H9 (cell line): ENCODE results near the gene KRT32. TPM values are rescaled to one million over a fixed set of nuclear protein-coding genes. Genes with fewer than 3 reads are reported as not detected.

Source experiments
- DNase-seq: peaks from one replicate; pipeline ENCODE4 v3.0.0-alpha.2; 2017
- H2AFZ ChIP-seq: one replicate; pipeline ENCODE4 v1.6.1; 2013; ENCODE audit warnings: mild to moderate bottlenecking, low read length, control low read depth, moderate library complexity
- H2AK5ac ChIP-seq: 2 replicates; pipeline ENCODE4 v1.6.1; 2013; ENCODE audit warnings: low read length, control low read depth, mixed read lengths; ENCODE audit not compliant: insufficient read length
- H2BK120ac ChIP-seq: one replicate; pipeline ENCODE4 v1.6.1; 2013; ENCODE audit warnings: low read depth, mild to moderate bottlenecking, low read length, control low read depth, inconsistent platforms; ENCODE audit not compliant: poor library complexity, severe bottlenecking
- H2BK12ac ChIP-seq: 2 replicates; pipeline ENCODE4 v1.6.1; 2013; ENCODE audit warnings: low read length, control low read depth, mixed read lengths, low read depth; ENCODE audit not compliant: insufficient read length
- H2BK15ac ChIP-seq: 2 replicates; pipeline ENCODE4 v1.6.1; 2013; ENCODE audit warnings: low read depth, low read length, control low read depth
- H2BK20ac ChIP-seq: one replicate; pipeline ENCODE4 v1.6.1; 2013; ENCODE audit warnings: low read depth, mild to moderate bottlenecking, low read length, control low read depth, inconsistent platforms; ENCODE audit not compliant: poor library complexity, severe bottlenecking
- H2BK5ac ChIP-seq: 2 replicates; pipeline ENCODE4 v1.6.1; 2013; ENCODE audit warnings: low read length, control low read depth, mixed read lengths; ENCODE audit not compliant: insufficient read length
- H3K14ac ChIP-seq: 2 replicates; pipeline ENCODE4 v1.6.1; 2013; ENCODE audit warnings: low read length, control low read depth; ENCODE audit not compliant: insufficient read depth
- H3K18ac ChIP-seq: 2 replicates; pipeline ENCODE4 v1.6.1; 2013; ENCODE audit warnings: low read depth, mild to moderate bottlenecking, mixed read lengths, low read length, control low read depth; ENCODE audit not compliant: insufficient read length
- H3K23ac ChIP-seq: 2 replicates; pipeline ENCODE4 v1.6.1; 2013; ENCODE audit warnings: low read length, control low read depth, mixed read lengths, low read depth; ENCODE audit not compliant: insufficient read length
- H3K23me2 ChIP-seq: 2 replicates; pipeline ENCODE4 v1.6.1; 2013; ENCODE audit warnings: low read depth, mild to moderate bottlenecking, mixed read lengths, low read length, control low read depth; ENCODE audit not compliant: insufficient read length, poor library complexity, severe bottlenecking
- H3K27ac ChIP-seq: 2 replicates; pipeline ENCODE4 v1.5.1; 2013; ENCODE audit warnings: low read length, control low read depth, mixed read lengths, low read depth; ENCODE audit not compliant: insufficient read length
- H3K27me3 ChIP-seq: 2 replicates; pipeline ENCODE4 v1.6.1; 2013; ENCODE audit warnings: low read length, control low read depth, inconsistent platforms; ENCODE audit not compliant: insufficient read depth
- H3K4ac ChIP-seq: 2 replicates; pipeline ENCODE4 v1.6.1; 2013; ENCODE audit warnings: low read depth, mild to moderate bottlenecking, control low read depth, inconsistent platforms, low read length, moderate library complexity
- H3K4me1 ChIP-seq: 2 replicates; pipeline ENCODE4 v1.6.1; 2013; ENCODE audit warnings: low read length, control low read depth, inconsistent platforms; ENCODE audit not compliant: insufficient read depth
- H3K4me2 ChIP-seq: 2 replicates; pipeline ENCODE4 v1.6.1; 2013; ENCODE audit warnings: low read length, control low read depth, mixed read lengths; ENCODE audit not compliant: insufficient read length, insufficient read depth
- H3K56ac ChIP-seq: 2 replicates; pipeline ENCODE4 v1.6.1; 2013; ENCODE audit warnings: low read depth, mild to moderate bottlenecking, mixed read lengths, low read length, control low read depth; ENCODE audit not compliant: insufficient read length
- H3K79me1 ChIP-seq: 2 replicates; pipeline ENCODE4 v1.6.1; 2013; ENCODE audit warnings: low read depth, mild to moderate bottlenecking, moderate library complexity, low read length, control low read depth, inconsistent platforms; ENCODE audit not compliant: insufficient read depth, poor library complexity, severe bottlenecking
- H3K79me2 ChIP-seq: 2 replicates; pipeline ENCODE4 v1.6.1; 2013; ENCODE audit warnings: low read length, control low read depth, inconsistent platforms; ENCODE audit not compliant: insufficient read depth
- H3K9ac ChIP-seq: 2 replicates; pipeline ENCODE4 v1.6.1; 2013; ENCODE audit warnings: low read length, control low read depth, mixed read lengths; ENCODE audit not compliant: insufficient read length; ENCODE audit errors: extremely low read depth
- H3K9me3 ChIP-seq: one replicate; pipeline ENCODE4 v1.6.1; 2013; ENCODE audit warnings: low read depth, low read length, inconsistent platforms; ENCODE audit not compliant: control insufficient read depth
- H3T11ph ChIP-seq: one replicate; pipeline ENCODE4 v1.6.1; 2013; ENCODE audit warnings: mild to moderate bottlenecking, low read length, control low read depth, inconsistent platforms
- H4K20me1 ChIP-seq: one replicate; pipeline ENCODE4 v1.6.1; 2013; ENCODE audit not compliant: control insufficient read depth, insufficient read length, insufficient read depth
- H4K5ac ChIP-seq: 2 replicates; pipeline ENCODE4 v1.6.1; 2013; ENCODE audit warnings: low read depth, mild to moderate bottlenecking, mixed read lengths, low read length, control low read depth; ENCODE audit not compliant: insufficient read length
- H4K8ac ChIP-seq: replicated peaks from 2 replicates; pipeline ENCODE4 v1.6.1; 2013; ENCODE audit warnings: low read length, control low read depth, mixed read lengths, low read depth; ENCODE audit not compliant: insufficient read length
- H4K91ac ChIP-seq: 2 replicates; pipeline ENCODE4 v1.6.1; 2013; ENCODE audit warnings: low read depth, mild to moderate bottlenecking, moderate library complexity, mixed read lengths, low read length, control low read depth; ENCODE audit not compliant: insufficient read length
- H3K27ac Mint-ChIP-seq, 3 experiments: 2 replicates in 2 of 3; 3 replicates in 1 of 3; pipeline ENCODE4 v1.8.0; 2020 to 2021; ENCODE audit warnings: mixed read lengths in 3 of 3, mild to moderate bottlenecking in 1 of 3, moderate library complexity in 1 of 3
- H3K27me3 Mint-ChIP-seq: 2 replicates; pipeline ENCODE4 v1.8.0; 2021; ENCODE audit warnings: low read depth, mild to moderate bottlenecking, moderate library complexity, mixed read lengths
- H3K36me3 Mint-ChIP-seq, 3 experiments: 2 replicates in 2 of 3; 3 replicates in 1 of 3; pipeline ENCODE4 v1.8.0; 2020 to 2021; ENCODE audit warnings: low read depth in 3 of 3, mixed read lengths in 3 of 3; ENCODE audit not compliant: insufficient read depth in 1 of 3
- H3K4me1 Mint-ChIP-seq, 2 experiments: 2 replicates each; pipeline ENCODE4 v1.8.0; 2020; ENCODE audit warnings: mixed read lengths in 2 of 2
- H3K4me3 Mint-ChIP-seq, 2 experiments: 2 replicates in 1 of 2; 3 replicates in 1 of 2; pipeline ENCODE4 v1.8.0; 2020 to 2021; ENCODE audit warnings: mild to moderate bottlenecking in 2 of 2, mixed read lengths in 2 of 2, moderate library complexity in 1 of 2
- H3K9me3 Mint-ChIP-seq, 2 experiments: 2 replicates in 1 of 2; 3 replicates in 1 of 2; pipeline ENCODE4 v1.8.0; 2020; ENCODE audit warnings: mild to moderate bottlenecking in 2 of 2, mixed read lengths in 2 of 2, moderate library complexity in 1 of 2
- WGBS: extraction: QIAGEN DNeasy Blood & Tissue Kit; methylation state at CpG from one replicate; pipeline ENCODE4 v1.1.7; 2013; ENCODE audit warnings: missing lambda C conversion rate, low lambda C conversion rate, mixed read lengths; ENCODE audit not compliant: insufficient read length; ENCODE audit errors: extremely low coverage; 5-methylcytosine and 5-hydroxymethylcytosine counted together
- total RNA-seq: library from RNA; stranded (reverse); gene quantifications from 2 replicates; pipeline ENCODE4 v1.2.1, GENCODE V29; 2021
- TF ChIP-seq, protein P1 (sequence below): fragments of 200-600 bp; sonication (generic); conservative IDR thresholded peaks from 3 replicates; pipeline ENCODE4 v1.8.0; 2021; ENCODE audit warnings: antibody characterized with exemption, mild to moderate bottlenecking

The KRT32 gene
- total RNA-seq, 1 experiment from 2014 or later = not detected

DNA sequence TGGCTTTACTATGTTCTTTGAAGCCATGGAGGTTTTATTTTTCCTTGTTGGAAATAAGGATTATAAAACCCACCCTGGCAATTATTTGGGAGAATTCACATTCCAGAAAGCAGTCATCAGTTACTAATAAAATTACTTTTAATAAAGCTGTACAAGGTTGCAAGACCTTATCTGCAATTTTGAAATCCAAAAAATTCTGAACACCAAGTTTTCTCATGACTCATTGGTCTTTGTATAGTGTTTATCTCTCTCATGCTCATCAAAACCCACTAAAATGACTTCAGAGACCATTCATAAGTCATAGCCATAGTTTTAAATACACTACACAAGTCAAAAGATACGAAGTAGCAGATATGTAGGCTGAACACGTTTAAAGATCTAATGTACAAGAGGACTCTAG lies 20.4 kb downstream of the KRT32 start:
- no peak overlapping the region for H3K56ac ChIP-seq
- H3K4me2 ChIP-seq = no peak overlapping the region
- peaks cover 6% of the 10 kb centered on the region in 2 experiments for H3K4me1 Mint-ChIP-seq
- no CpG with 5 or more reads among the region's 2 CpGs for WGBS
- H4K5ac ChIP-seq = no peak overlapping the region
- no peaks in the 10 kb centered on the region; a peak in 3 of 7 replicates for H3K36me3 Mint-ChIP-seq
- no peak overlapping the region for H2AK5ac ChIP-seq
- no peak overlapping the region for H2BK15ac ChIP-seq
- no peak overlapping the region for H3T11ph ChIP-seq
- H3K14ac ChIP-seq = no peak overlapping the region
- TF ChIP-seq, protein P1, sequence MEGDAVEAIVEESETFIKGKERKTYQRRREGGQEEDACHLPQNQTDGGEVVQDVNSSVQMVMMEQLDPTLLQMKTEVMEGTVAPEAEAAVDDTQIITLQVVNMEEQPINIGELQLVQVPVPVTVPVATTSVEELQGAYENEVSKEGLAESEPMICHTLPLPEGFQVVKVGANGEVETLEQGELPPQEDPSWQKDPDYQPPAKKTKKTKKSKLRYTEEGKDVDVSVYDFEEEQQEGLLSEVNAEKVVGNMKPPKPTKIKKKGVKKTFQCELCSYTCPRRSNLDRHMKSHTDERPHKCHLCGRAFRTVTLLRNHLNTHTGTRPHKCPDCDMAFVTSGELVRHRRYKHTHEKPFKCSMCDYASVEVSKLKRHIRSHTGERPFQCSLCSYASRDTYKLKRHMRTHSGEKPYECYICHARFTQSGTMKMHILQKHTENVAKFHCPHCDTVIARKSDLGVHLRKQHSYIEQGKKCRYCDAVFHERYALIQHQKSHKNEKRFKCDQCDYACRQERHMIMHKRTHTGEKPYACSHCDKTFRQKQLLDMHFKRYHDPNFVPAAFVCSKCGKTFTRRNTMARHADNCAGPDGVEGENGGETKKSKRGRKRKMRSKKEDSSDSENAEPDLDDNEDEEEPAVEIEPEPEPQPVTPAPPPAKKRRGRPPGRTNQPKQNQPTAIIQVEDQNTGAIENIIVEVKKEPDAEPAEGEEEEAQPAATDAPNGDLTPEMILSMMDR = no peak
- no peak overlapping the region for H3K27ac Mint-ChIP-seq
- H2BK20ac ChIP-seq = no peak overlapping the region
- no peaks in the 10 kb centered on the region for H4K20me1 ChIP-seq
- peaks cover 3 to 7% of the 10 kb centered on the region in 2 experiments; a peak in 4 of 5 replicates for H3K9me3 Mint-ChIP-seq
- no peak overlapping the region for H3K27ac ChIP-seq
- DNase-seq = no peak
- no peaks in the 10 kb centered on the region for H3K79me2 ChIP-seq
- H3K27me3 Mint-ChIP-seq = peaks cover 19% of the 10 kb centered on the region
- no peak overlapping the region for H3K23ac ChIP-seq
- H3K9ac ChIP-seq = no peak overlapping the region
- H3K9me3 ChIP-seq = peaks cover 6% of the 10 kb centered on the region
- no peak overlapping the region for H2AFZ ChIP-seq
- no peaks in the 10 kb centered on the region for H3K27me3 ChIP-seq
- no peak overlapping the region for H2BK120ac ChIP-seq
- no peak overlapping the region for H4K8ac ChIP-seq
- H3K4me1 ChIP-seq = no peaks in the 10 kb centered on the region
- no peak overlapping the region for H2BK12ac ChIP-seq
- H2BK5ac ChIP-seq = no peak overlapping the region
- no peaks in the 10 kb centered on the region for H3K79me1 ChIP-seq
- H3K4me3 Mint-ChIP-seq = no peak overlapping the region
- H3K18ac ChIP-seq = no peak overlapping the region
- no peak overlapping the region for H4K91ac ChIP-seq
- no peak overlapping the region for H3K4ac ChIP-seq
- H3K23me2 ChIP-seq = no peaks in the 10 kb centered on the region
